MCF 10A (cell line): ENCODE data around the gene ENPP5. TPM values are rescaled to one million over a fixed set of nuclear protein-coding genes. Genes with fewer than 3 reads are reported as not detected.

Source experiments
- BruUV-seq: library from RNA; stranded (reverse); fragments of 400-500 nt; replicated peaks from 2 replicates; lab custom pipeline; 2021; lab: Mats Ljungman, UMichigan
- CTCF ChIA-PET: fragments of 300-600 bp; sonication (Branson Sonifier 250); formaldehyde crosslinking; extraction: SDS; loops from one replicate; lab custom pipeline; 2021; ENCODE audit warnings: antibody characterized with exemption, inconsistent platforms; lab: Yijun Ruan, JAX
- POLR2A ChIA-PET: fragments of 300-600, 350-650 bp; sonication (Branson Sonifier 250); formaldehyde crosslinking; extraction: SDS; loops from one replicate; lab custom pipeline; 2020; ENCODE audit warnings: antibody characterized with exemption, inconsistent platforms; lab: Yijun Ruan, JAX
- DNase-seq: peaks from one replicate; pipeline ENCODE4 v3.0.0-alpha.2; 2018; ENCODE audit not compliant: unreplicated experiment
- H3K27ac Mint-ChIP-seq: one replicate; pipeline ENCODE4 v1.8.0; 2022; ENCODE audit warnings: mild to moderate bottlenecking, low read depth, mixed read lengths; ENCODE audit not compliant: unreplicated experiment
- H3K27me3 Mint-ChIP-seq: one replicate; pipeline ENCODE4 v1.8.0; 2022; ENCODE audit warnings: mixed read lengths; ENCODE audit not compliant: insufficient read depth, unreplicated experiment
- H3K36me3 Mint-ChIP-seq: one replicate; pipeline ENCODE4 v1.8.0; 2022; ENCODE audit warnings: mild to moderate bottlenecking, moderate library complexity, mixed read lengths; ENCODE audit not compliant: insufficient read depth, unreplicated experiment
- H3K4me1 Mint-ChIP-seq: one replicate; pipeline ENCODE4 v1.8.0; 2022; ENCODE audit warnings: mixed read lengths; ENCODE audit not compliant: insufficient read depth, unreplicated experiment
- H3K4me3 Mint-ChIP-seq: one replicate; pipeline ENCODE4 v1.8.0; 2022; ENCODE audit warnings: mild to moderate bottlenecking, moderate library complexity, mixed read lengths; ENCODE audit not compliant: unreplicated experiment
- H3K9me3 Mint-ChIP-seq: one replicate; pipeline ENCODE4 v1.8.0; 2022; ENCODE audit warnings: mixed read lengths; ENCODE audit not compliant: unreplicated experiment
- intact Hi-C: fragments of 100-400 bp; cut with micrococcal nuclease; formaldehyde crosslinking; loops from 2 replicates; pipeline ENCODE4 v1.14.1; 2022
- total RNA-seq: library from RNA; stranded (reverse); gene quantifications from 2 replicates; pipeline ENCODE4 v1.2.3, GENCODE V29; 2022
- TF ChIP-seq, protein P1 (sequence below): fragments of 200-600 bp; IDR thresholded peaks from one replicate; pipeline ENCODE4 v1.8.0; 2022; ENCODE audit warnings: antibody characterized with exemption, mild to moderate bottlenecking; ENCODE audit not compliant: unreplicated experiment

Gene ENPP5
- total RNA-seq, 1 experiment from 2014 or later, result 0.07 TPM

DNA sequence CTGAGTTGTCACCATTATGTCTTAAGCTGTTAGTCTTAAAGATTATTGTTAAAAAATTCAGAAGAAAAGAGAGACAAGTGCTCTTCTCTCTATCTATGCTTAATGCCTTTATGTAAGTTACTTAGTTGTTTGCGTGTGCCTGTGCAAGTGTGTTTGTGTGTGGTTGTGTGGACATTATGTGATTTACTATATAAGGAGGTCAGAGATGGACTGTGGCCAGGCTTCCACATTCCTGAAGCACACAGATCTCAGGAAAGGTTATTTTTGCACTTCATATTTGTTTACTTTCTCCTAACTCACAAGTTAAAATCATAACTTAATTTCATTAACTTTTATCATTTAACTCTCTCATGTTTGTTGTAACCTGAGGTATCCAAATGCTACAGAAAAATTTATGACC, 26.5 kb downstream of the ENPP5 start:
- ChIA-PET CTCF (no interaction called here), POLR2A (no interaction called here)
- Mint-ChIP-seq H3K9me3 (no peaks in the 10 kb centered on the region), H3K27ac (no peak overlapping the region), H3K4me3 (no peak overlapping the region), H3K36me3 (no peaks in the 10 kb centered on the region), H3K4me1 (no peaks in the 10 kb centered on the region), H3K27me3 (peaks cover 39% of the 10 kb centered on the region)
- DNase-seq, result no peak
- TF ChIP-seq, protein P1, sequence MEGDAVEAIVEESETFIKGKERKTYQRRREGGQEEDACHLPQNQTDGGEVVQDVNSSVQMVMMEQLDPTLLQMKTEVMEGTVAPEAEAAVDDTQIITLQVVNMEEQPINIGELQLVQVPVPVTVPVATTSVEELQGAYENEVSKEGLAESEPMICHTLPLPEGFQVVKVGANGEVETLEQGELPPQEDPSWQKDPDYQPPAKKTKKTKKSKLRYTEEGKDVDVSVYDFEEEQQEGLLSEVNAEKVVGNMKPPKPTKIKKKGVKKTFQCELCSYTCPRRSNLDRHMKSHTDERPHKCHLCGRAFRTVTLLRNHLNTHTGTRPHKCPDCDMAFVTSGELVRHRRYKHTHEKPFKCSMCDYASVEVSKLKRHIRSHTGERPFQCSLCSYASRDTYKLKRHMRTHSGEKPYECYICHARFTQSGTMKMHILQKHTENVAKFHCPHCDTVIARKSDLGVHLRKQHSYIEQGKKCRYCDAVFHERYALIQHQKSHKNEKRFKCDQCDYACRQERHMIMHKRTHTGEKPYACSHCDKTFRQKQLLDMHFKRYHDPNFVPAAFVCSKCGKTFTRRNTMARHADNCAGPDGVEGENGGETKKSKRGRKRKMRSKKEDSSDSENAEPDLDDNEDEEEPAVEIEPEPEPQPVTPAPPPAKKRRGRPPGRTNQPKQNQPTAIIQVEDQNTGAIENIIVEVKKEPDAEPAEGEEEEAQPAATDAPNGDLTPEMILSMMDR, result no peak
- intact Hi-C loops, result no loop called here
- BruUV-seq, result no TSS peak

DNA sequence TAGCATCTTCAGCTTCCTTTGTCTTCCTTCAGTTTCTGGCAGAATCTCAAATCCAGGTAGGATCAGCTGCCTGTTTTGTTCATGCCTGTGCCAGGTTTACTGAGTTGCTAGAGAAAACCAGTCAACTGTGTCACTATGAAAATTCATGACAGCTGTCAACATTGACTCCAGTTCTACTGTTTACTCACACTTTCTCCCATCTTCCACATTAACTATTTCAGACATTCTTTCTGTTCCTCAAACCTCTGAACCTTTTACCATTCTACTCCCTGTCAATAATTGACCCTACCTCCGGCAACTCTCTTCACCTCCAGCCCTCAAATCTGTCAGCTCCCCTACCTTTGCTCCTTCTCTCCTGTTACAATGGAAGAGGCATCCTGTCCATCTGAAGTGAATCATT, 32.5 kb downstream of the ENPP5 start:
- Mint-ChIP-seq H3K36me3 (no peaks in the 10 kb centered on the region), H3K27ac (no peak overlapping the region), H3K4me1 (no peaks in the 10 kb centered on the region), H3K9me3 (no peaks in the 10 kb centered on the region), H3K27me3 (peaks cover 51% of the 10 kb centered on the region), H3K4me3 (no peak overlapping the region)
- intact Hi-C loops, result no loop called here
- BruUV-seq, result no TSS peak
- ChIA-PET CTCF (interaction anchor here (0.7 to 1.1 kb wide), 3 partner anchors 26 to 1001 kb away, joined by 3 to 4 read pairs (median 3); no protein-coding TSS in a partner anchor), POLR2A (interaction anchor here (1.1 kb wide), 1 partner anchor 30 kb away, joined by 3 read pairs; no protein-coding TSS in a partner anchor)
- DNase-seq, result no peak
- TF ChIP-seq, protein P1, result no peak

DNA sequence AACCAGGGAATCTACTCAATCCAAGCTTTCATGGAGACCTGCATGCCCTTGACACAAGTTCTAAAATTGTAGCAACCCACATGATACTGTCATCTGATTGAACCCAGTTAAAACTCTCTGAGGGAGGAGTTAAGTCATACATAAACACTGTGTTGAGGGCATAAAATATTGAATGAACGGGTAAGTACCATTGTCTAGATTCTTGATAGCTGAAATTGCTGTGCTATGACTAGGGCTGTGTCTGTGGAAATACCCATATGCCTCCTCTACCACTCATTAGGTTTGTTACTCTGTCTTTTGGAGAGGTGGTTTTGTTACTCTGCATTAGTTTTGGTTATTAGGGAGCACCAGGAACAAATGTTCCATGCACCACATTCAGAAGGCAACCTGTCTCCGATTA, 33.4 kb downstream of the ENPP5 start:
- no peaks in the 10 kb centered on the region for H3K36me3 Mint-ChIP-seq
- intact Hi-C loops, result no loop called here
- peaks cover 42% of the 10 kb centered on the region for H3K27me3 Mint-ChIP-seq
- BruUV-seq, result no TSS peak
- no peaks in the 10 kb centered on the region for H3K9me3 Mint-ChIP-seq
- H3K4me3 Mint-ChIP-seq, result no peak overlapping the region
- DNase-seq, result no peak
- CTCF ChIA-PET, result no interaction called here
- POLR2A ChIA-PET, result no interaction called here
- TF ChIP-seq, protein P1, result no peak
- no peaks in the 10 kb centered on the region for H3K4me1 Mint-ChIP-seq
- no peak overlapping the region for H3K27ac Mint-ChIP-seq

DNA sequence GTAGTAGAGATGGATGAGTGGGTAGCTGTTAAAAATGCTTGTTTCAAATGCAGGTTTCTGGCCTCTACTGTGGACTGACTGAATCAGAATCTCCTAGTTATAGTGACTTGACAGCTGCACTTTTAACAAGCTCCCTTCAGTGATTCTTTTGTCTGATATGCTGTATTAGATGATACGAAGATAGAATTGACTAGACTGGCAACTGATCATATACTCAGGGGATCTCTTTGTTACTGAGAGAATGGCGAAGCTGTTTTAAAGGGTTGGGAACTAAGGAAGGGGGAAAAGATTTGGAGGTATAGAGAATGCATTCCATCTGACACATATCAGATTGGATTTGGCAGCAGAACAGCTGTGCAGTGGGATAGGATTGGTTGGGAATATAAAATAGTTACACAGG, 33.9 kb downstream of the ENPP5 start:
- no TSS peak for BruUV-seq
- intact Hi-C loops, result no loop called here
- ChIA-PET CTCF (interaction anchor here (1.2 kb wide), 1 partner anchor 50 kb away, joined by 4 read pairs; no protein-coding TSS in a partner anchor), POLR2A (no interaction called here)
- Mint-ChIP-seq H3K36me3 (no peaks in the 10 kb centered on the region), H3K27ac (no peak overlapping the region), H3K9me3 (no peaks in the 10 kb centered on the region), H3K4me1 (no peaks in the 10 kb centered on the region), H3K27me3 (peaks cover 40% of the 10 kb centered on the region), H3K4me3 (no peak overlapping the region)
- DNase-seq, result no peak
- TF ChIP-seq, protein P1, result no peak
